Fibroblast of lung (primary cell): ENCODE results near the gene DLGAP1. TPM values are rescaled to one million over a fixed set of nuclear protein-coding genes. Genes with fewer than 3 reads are reported as not detected.
"Not testable (repeated sequence)": the region's sequence is repeated elsewhere in the genome, so short reads cannot be mapped to it uniquely, and the experiment has no call there.

ENCODE experiments used
- DNase-seq, 2 donors: peaks; one replicate each; pipeline versions ENCODE4 v3.0.0 to v3.0.0-alpha.2; 2010; ENCODE audit warnings: low read depth in 2 of 2
- H2AFZ ChIP-seq: 2 replicates; pipeline ENCODE4 v1.5.1; 2012; ENCODE audit warnings: low read length, control low read depth, inconsistent platforms
- H3K27ac ChIP-seq: 2 replicates; pipeline ENCODE4 v1.5.1; 2011; ENCODE audit warnings: low read length, control low read depth; ENCODE audit not compliant: insufficient read depth
- H3K27me3 ChIP-seq: 2 replicates; pipeline ENCODE4 v1.5.1; 2011; ENCODE audit warnings: mild to moderate bottlenecking, low read length; ENCODE audit not compliant: control insufficient read depth, insufficient read depth
- H3K36me3 ChIP-seq: 2 replicates; pipeline ENCODE4 v1.5.1; 2011; ENCODE audit warnings: low read length; ENCODE audit not compliant: control insufficient read depth, insufficient read depth
- H3K4me1 ChIP-seq: 2 replicates; pipeline ENCODE4 v1.5.1; 2011; ENCODE audit warnings: low read length; ENCODE audit not compliant: control insufficient read depth, insufficient read depth; ENCODE audit errors: extremely low read depth
- H3K4me2 ChIP-seq: 2 replicates; pipeline ENCODE4 v1.5.1; 2011; ENCODE audit warnings: low read length, control low read depth; ENCODE audit not compliant: insufficient read depth; ENCODE audit errors: extremely low read depth
- H3K4me3 ChIP-seq, 4 experiments: fragments of 200-600 bp in 1 of 4; sonication (generic) in 1 of 4; replicated peaks in 1 of 4; 2 replicates each; pipeline ENCODE4 v1.5.1; 2011 to 2016; ENCODE audit warnings: low read length in 4 of 4, low read depth in 3 of 4, mild to moderate bottlenecking in 3 of 4, control low read depth in 2 of 4, inconsistent platforms in 1 of 4, mixed read lengths in 1 of 4; ENCODE audit not compliant: insufficient read depth in 1 of 4; ENCODE audit errors: control extremely low read depth in 1 of 4
- H3K79me2 ChIP-seq: 2 replicates; pipeline ENCODE4 v1.5.1; 2012; ENCODE audit warnings: mild to moderate bottlenecking, low read length, inconsistent platforms; ENCODE audit not compliant: control insufficient read depth, insufficient read depth
- H3K9ac ChIP-seq: 2 replicates; pipeline ENCODE4 v1.5.1; 2011; ENCODE audit warnings: mild to moderate bottlenecking, low read length, control low read depth; ENCODE audit not compliant: insufficient read depth
- H3K9me3 ChIP-seq: 2 replicates; pipeline ENCODE4 v1.5.1; 2012; ENCODE audit warnings: low read depth, low read length; ENCODE audit not compliant: control insufficient read depth, insufficient read depth
- H4K20me1 ChIP-seq: 2 replicates; pipeline ENCODE4 v1.5.1; 2011; ENCODE audit warnings: low read length; ENCODE audit not compliant: control insufficient read depth, insufficient read depth; ENCODE audit errors: extremely low read depth
- EZH2 ChIP-seq: IDR thresholded peaks from 2 replicates; pipeline ENCODE4 v1.5.1; 2012; ENCODE audit warnings: low read length, control low read depth, mild to moderate bottlenecking; ENCODE audit errors: missing control alignments
- polyA minus RNA-seq: library from RNA; depleted of rRNA, polyadenylated mRNA; stranded (reverse); fragments of >200 nt; gene quantifications from 2 replicates; pipeline ENCODE4 v1.2.3, GENCODE V29; 2011; ENCODE audit warnings: low replicate concordance
- polyA plus RNA-seq, 2 donors: library from polyadenylated mRNA; depleted of rRNA in 1 of 2; stranded (reverse) in 1 of 2; unstranded in 1 of 2; fragments of >200 nt; gene quantifications; 2 replicates each; pipeline ENCODE4 v1.2.1, GENCODE V29; 2011 to 2012; ENCODE audit warnings: missing spikeins in 1 of 2
- total RNA-seq: library from RNA; depleted of rRNA; stranded (reverse); fragments of >200 nt; gene quantifications from 2 replicates; pipeline ENCODE4 v1.2.1, GENCODE V29; 2014
- TF ChIP-seq, protein P1 (sequence below), 2 donors: IDR thresholded peaks in 1 of 2; conservative IDR thresholded peaks in 1 of 2; 1 replicate in 1 of 2; 2 replicates in 1 of 2; pipeline ENCODE4 v1.5.1; 2011 to 2012; ENCODE audit warnings: low read length in 2 of 2, control low read depth in 1 of 2, inconsistent platforms in 1 of 2, low read depth in 1 of 2, mild to moderate bottlenecking in 1 of 2

DLGAP1 gene
- total RNA-seq (0.17 and 0.51 TPM in 2 replicates), polyA plus RNA-seq (0.16 and 0.61 TPM in 2 replicates), polyA minus RNA-seq (not detected in 2 replicates)
- polyA plus RNA-seq (2012), result 0.03 and 0.40 TPM in 2 replicates

DNA sequence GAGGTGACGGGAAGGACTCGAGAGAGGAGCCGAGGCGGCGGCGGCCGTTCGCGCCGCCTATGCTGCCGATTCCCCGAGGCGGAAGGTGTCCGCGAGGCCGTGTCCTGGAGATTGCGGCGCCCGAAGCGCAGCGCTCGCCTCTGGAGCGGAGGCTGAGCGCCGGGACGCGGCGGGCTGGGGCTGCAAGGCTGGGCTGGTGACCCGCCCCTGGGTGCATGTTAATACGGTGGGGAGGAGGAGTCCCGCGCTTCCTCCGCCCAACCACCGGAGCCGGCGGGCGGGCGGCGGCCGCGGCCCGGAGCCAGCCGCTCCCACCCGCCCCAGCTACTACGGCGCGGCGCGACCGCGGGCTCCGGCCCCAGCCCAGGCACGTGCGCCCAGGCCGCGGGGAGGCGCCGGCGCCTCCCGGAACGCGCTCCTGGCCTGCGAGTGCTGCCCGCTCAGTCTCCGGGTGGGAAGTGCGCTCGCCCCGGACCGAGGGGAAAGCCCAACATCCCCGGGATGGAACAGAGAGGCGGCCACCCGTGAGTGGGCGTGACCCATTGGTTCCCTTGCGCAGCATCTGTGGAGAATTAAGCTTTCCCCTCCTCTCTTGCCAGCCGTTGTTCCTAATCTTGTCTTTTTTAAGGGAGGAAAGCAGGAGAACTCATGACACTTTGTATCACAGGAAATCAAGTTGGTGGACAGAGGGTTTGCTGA, at the start of gene DLGAP1:
Gene DLGAP1 (minus strand): TSS at position 195 of the 699 bp plus-strand sequence.
- Histone ChIP-seq H3K4me1 (no peaks in the 10 kb centered on the region), H2AFZ (no peak within 1 kb of the TSS), H3K4me3 (no peak within 1 kb of the TSS), H4K20me1 (no peaks in the 10 kb centered on the region), H3K9ac (no peak within 1 kb of the TSS), H3K27me3 (peaks cover 3% of the 10 kb centered on the region), H3K27ac (no peak within 1 kb of the TSS), H3K4me2 (no peak within 1 kb of the TSS), H3K36me3 (no peaks in the 10 kb centered on the region), H3K9me3 (no peaks in the 10 kb centered on the region), H3K79me2 (no peaks in the 10 kb centered on the region)
- DNase-seq, result peak in 1 of 2 donors; percentile 71
- TF ChIP-seq EZH2, result no peak

DNA sequence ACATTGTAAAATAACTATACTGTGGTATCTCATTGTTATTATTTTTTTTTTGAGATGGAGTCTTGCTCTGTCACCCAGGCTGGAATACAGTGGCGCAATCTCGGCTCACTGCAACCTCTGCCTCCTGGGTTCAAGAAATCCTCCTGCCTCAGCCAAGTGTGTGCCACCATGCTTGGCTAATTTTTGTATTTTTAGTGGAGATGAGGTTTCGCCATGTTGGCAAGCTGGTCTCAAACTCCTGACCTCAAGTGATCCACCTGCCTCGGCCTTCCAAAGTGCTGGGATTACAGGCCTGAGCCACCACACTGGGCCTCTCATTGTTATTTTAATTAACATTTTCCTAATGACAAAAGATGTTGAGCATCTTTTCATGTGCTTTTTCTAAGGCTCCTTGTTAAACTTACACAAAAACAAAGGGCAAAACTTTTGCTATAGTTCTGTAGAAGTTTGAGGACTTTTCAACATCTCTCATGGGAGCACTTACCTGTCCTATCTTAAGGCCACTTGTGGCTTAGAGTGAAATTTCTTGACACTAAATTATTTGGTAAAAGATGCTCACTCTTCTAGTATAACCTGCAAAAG, 39.7 kb upstream of the DLGAP1 start:
- H3K4me1 ChIP-seq, H3K9ac ChIP-seq, H3K79me2 ChIP-seq, H3K27me3 ChIP-seq, H3K4me3 ChIP-seq, DNase-seq, H2AFZ ChIP-seq, H3K4me2 ChIP-seq, H3K36me3 ChIP-seq, H4K20me1 ChIP-seq, H3K9me3 ChIP-seq, H3K27ac ChIP-seq: not testable (repeated sequence)

DNA sequence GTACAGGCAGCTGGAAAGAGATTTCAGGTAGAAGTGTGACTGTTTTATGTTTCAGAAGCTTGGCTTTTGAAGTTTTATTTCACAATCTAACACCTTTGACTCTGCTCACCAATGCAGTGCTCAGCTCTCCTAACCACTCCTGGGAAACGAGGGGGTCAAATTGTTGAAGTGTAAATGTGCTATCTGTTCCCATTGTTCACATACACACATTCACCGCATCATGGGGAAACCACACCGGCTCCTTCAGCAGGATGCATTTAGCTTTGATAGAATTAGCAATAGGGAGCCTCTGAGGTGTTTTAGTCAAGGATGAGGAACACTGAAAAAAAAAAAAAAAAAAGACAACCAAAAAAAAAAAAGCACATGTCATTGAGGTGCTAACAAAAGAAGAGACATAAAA, 13.4 kb upstream of the DLGAP1 start:
- Histone ChIP-seq H3K9ac (no peak overlapping the region), H3K36me3 (no peaks in the 10 kb centered on the region), H4K20me1 (no peaks in the 10 kb centered on the region), H2AFZ (no peak overlapping the region), H3K27ac (no peak overlapping the region), H3K4me1 (no peaks in the 10 kb centered on the region), H3K27me3 (no peaks in the 10 kb centered on the region), H3K9me3 (no peaks in the 10 kb centered on the region), H3K79me2 (no peaks in the 10 kb centered on the region), H3K4me2 (no peak overlapping the region), H3K4me3 (no peak overlapping the region)
- TF ChIP-seq, protein P1, sequence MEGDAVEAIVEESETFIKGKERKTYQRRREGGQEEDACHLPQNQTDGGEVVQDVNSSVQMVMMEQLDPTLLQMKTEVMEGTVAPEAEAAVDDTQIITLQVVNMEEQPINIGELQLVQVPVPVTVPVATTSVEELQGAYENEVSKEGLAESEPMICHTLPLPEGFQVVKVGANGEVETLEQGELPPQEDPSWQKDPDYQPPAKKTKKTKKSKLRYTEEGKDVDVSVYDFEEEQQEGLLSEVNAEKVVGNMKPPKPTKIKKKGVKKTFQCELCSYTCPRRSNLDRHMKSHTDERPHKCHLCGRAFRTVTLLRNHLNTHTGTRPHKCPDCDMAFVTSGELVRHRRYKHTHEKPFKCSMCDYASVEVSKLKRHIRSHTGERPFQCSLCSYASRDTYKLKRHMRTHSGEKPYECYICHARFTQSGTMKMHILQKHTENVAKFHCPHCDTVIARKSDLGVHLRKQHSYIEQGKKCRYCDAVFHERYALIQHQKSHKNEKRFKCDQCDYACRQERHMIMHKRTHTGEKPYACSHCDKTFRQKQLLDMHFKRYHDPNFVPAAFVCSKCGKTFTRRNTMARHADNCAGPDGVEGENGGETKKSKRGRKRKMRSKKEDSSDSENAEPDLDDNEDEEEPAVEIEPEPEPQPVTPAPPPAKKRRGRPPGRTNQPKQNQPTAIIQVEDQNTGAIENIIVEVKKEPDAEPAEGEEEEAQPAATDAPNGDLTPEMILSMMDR (conservative IDR thresholded peaks at IDR 0.05 in 1 of 2, IDR thresholded peaks at IDR 0.05 in 1 of 2; ENCODE audit: low read depth in 1 of 2, low read length in 2 of 2), result no peak
- no peak for TF ChIP-seq EZH2
- no peak for DNase-seq
